ENCODE measurements around the gene PAX6.

PAX6 gene

GRCh38 chr11:31847761-31848160, 36.6 kb upstream of the PAX6 start:
- DNase-seq, result no peak
- no peaks in the 10 kb centered on the region for H3K27me3 ChIP-seq (replicated peaks)
- H3K36me3 ChIP-seq (replicated peaks), result no peaks in the 10 kb centered on the region
- in situ Hi-C loops (cut with HindIII; ENCODE audit: low pct_ligation_motif_present, low sequenced_read_pairs), result no loop called here
- no peak for TF ChIP-seq CTCF (IDR thresholded peaks at IDR 0.05; ENCODE audit: low read depth, low read length, missing control alignments)
- no peak overlapping the region for H3K4me3 ChIP-seq (ENCODE audit: low read depth, low read length)
- no peak overlapping the region for H3K27ac ChIP-seq

- H3K27me3 ChIP-seq (replicated peaks), result peaks cover 4% of the 10 kb centered on the region
- H3K4me3 ChIP-seq (ENCODE audit: low read depth, low read length), result no peak overlapping the region
- no peak for DNase-seq
- in situ Hi-C loops (cut with HindIII; ENCODE audit: low pct_ligation_motif_present, low sequenced_read_pairs), result no loop called here
- no peak overlapping the region for H3K27ac ChIP-seq
- TF ChIP-seq CTCF (IDR thresholded peaks at IDR 0.05; ENCODE audit: low read depth, low read length, missing control alignments), result no peak
- no peaks in the 10 kb centered on the region for H3K36me3 ChIP-seq (replicated peaks)
Measured at GRCh38 chr11:31845331-31845730, 34.2 kb upstream of the PAX6 start.

GRCh38 chr11:31844351-31844750, 33.2 kb upstream of the PAX6 start:
- Histone ChIP-seq H3K4me3 (ENCODE audit: low read depth, low read length) (no peak overlapping the region), H3K27me3 (replicated peaks) (peaks cover 5% of the 10 kb centered on the region)
- peak; percentile 24 for DNase-seq

GRCh38 chr11:31841435-31841834, 30.3 kb upstream of the PAX6 start:
- H3K36me3 ChIP-seq (replicated peaks), result no peaks in the 10 kb centered on the region
- no peak for DNase-seq
- no peak overlapping the region for H3K4me3 ChIP-seq (ENCODE audit: low read depth, low read length)
- in situ Hi-C loops (cut with HindIII; ENCODE audit: low pct_ligation_motif_present, low sequenced_read_pairs), result no loop called here
- H3K27me3 ChIP-seq (replicated peaks), result peaks cover 9% of the 10 kb centered on the region
- TF ChIP-seq CTCF (IDR thresholded peaks at IDR 0.05; ENCODE audit: low read depth, low read length, missing control alignments), result no peak
- H3K27ac ChIP-seq, result no peak overlapping the region

More at GRCh38 chr11:31844351-31844750, 33.2 kb upstream of the PAX6 start:
- no peak for TF ChIP-seq CTCF (IDR thresholded peaks at IDR 0.05; ENCODE audit: low read depth, low read length, missing control alignments)
- Histone ChIP-seq H3K36me3 (replicated peaks) (no peaks in the 10 kb centered on the region), H3K27ac (no peak overlapping the region)
- in situ Hi-C loops (cut with HindIII; ENCODE audit: low pct_ligation_motif_present, low sequenced_read_pairs), result no loop called here

- no peak overlapping the region for H3K27ac ChIP-seq
- TF ChIP-seq CTCF (IDR thresholded peaks at IDR 0.05; ENCODE audit: low read depth, low read length, missing control alignments), result peak; percentile 9
- no peaks in the 10 kb centered on the region for H3K36me3 ChIP-seq (replicated peaks)
- in situ Hi-C loops (cut with HindIII; ENCODE audit: low pct_ligation_motif_present, low sequenced_read_pairs), result no loop called here
- peaks cover 33% of the 10 kb centered on the region for H3K27me3 ChIP-seq (replicated peaks)
- DNase-seq, result no peak
- no peak overlapping the region for H3K4me3 ChIP-seq (ENCODE audit: low read depth, low read length)
Measured at GRCh38 chr11:31834237-31834636, 23.1 kb upstream of the PAX6 start.

GRCh38 chr11:31830406-31830805, 19.3 kb upstream of the PAX6 start:
- DNase-seq, result no peak
- no peak for TF ChIP-seq CTCF (IDR thresholded peaks at IDR 0.05; ENCODE audit: low read depth, low read length, missing control alignments)
- H3K4me3 ChIP-seq (ENCODE audit: low read depth, low read length), result no peak overlapping the region
- in situ Hi-C loops (cut with HindIII; ENCODE audit: low pct_ligation_motif_present, low sequenced_read_pairs), result no loop called here
- peaks cover 63% of the 10 kb centered on the region for H3K27me3 ChIP-seq (replicated peaks)
- no peaks in the 10 kb centered on the region for H3K36me3 ChIP-seq (replicated peaks)
- H3K27ac ChIP-seq, result no peak overlapping the region

All from brain microvascular endothelial cell (primary cell).